ENCODE measurements around the gene CFAP157. TPM values are rescaled to one million over a fixed set of nuclear protein-coding genes. Genes with fewer than 3 reads are reported as not detected.

The CFAP157 gene
- total RNA-seq, 4 donors from 2014 or later = 0.90 to 1.2 TPM; not detected in 2

GRCh38 chr9:127746959-127747569 lies 40.3 kb downstream of the CFAP157 start:
- WGBS, 2 donors = 83 to 87% methylated on average over 14 to 15 of the region's 15 CpGs
- peaks cover 0 to 39% (median 0%) of the 10 kb centered on the region in 3 donors for H3K36me3 ChIP-seq
- H3K9me3 ChIP-seq = no peaks in the 10 kb centered on the region
- H3K27ac ChIP-seq = no peak overlapping the region
- H3K4me1 ChIP-seq = no peaks in the 10 kb centered on the region
- TF ChIP-seq POLR2A (IDR thresholded peaks at IDR 0.05) = no peak
- no peak for TF ChIP-seq EP300 (IDR thresholded peaks at IDR 0.05)
- TF ChIP-seq CTCF (IDR thresholded peaks at IDR 0.05) = no peak
- no peak overlapping the region for H3K4me3 ChIP-seq
- H3K27me3 ChIP-seq = no peaks in the 10 kb centered on the region
- DNase-seq (ENCODE audit: low spot score in 2 of 2) = no peak

- Histone ChIP-seq H3K4me3 (no peak overlapping the region), H3K36me3 (peaks cover 0 to 39% (median 0%) of the 10 kb centered on the region in 3 donors), H3K4me1 (peaks cover 0 to 3% (median 0%) of the 10 kb centered on the region in 4 donors), H3K27ac (no peak overlapping the region), H3K9me3 (no peaks in the 10 kb centered on the region), H3K27me3 (peaks cover 0 to 9% of the 10 kb centered on the region in 2 donors)
- DNase-seq (ENCODE audit: low spot score in 2 of 2) = no peak
- 90 to 95% methylated on average over 15 to 21 of the region's 26 CpGs for WGBS, 2 donors
- TF ChIP-seq EP300 (IDR thresholded peaks at IDR 0.05) (no peak), CTCF (IDR thresholded peaks at IDR 0.05) (no peak), POLR2A (IDR thresholded peaks at IDR 0.05) (no peak)
Observed at GRCh38 chr9:127749090-127749787, 42.5 kb downstream of the CFAP157 start.

- Histone ChIP-seq H3K27me3 (peaks cover 0 to 28% of the 10 kb centered on the region in 2 donors), H3K36me3 (peaks cover 0 to 34% (median 0%) of the 10 kb centered on the region in 3 donors), H3K27ac (no peak overlapping the region), H3K9me3 (no peaks in the 10 kb centered on the region), H3K4me3 (no peak overlapping the region), H3K4me1 (peaks cover 0 to 17% (median 0%) of the 10 kb centered on the region in 4 donors)
- WGBS, 2 donors = 43 to 45% methylated on average over 10 of the region's 10 CpGs
- no peak for DNase-seq (ENCODE audit: low spot score in 2 of 2)
- no peak for TF ChIP-seq CTCF (IDR thresholded peaks at IDR 0.05)
- no peak for TF ChIP-seq POLR2A (IDR thresholded peaks at IDR 0.05)
- no peak for TF ChIP-seq EP300 (IDR thresholded peaks at IDR 0.05)
Observed at GRCh38 chr9:127751269-127752054, 44.7 kb downstream of the CFAP157 start.

- Histone ChIP-seq H3K4me3 (no peak overlapping the region), H3K27me3 (peaks cover 0 to 38% of the 10 kb centered on the region in 2 donors), H3K36me3 (peaks cover 0 to 30% (median 0%) of the 10 kb centered on the region in 3 donors), H3K4me1 (peaks cover 0 to 17% (median 0%) of the 10 kb centered on the region in 4 donors), H3K9me3 (no peaks in the 10 kb centered on the region), H3K27ac (no peak overlapping the region)
- no peak for TF ChIP-seq EP300 (IDR thresholded peaks at IDR 0.05)
- no peak for TF ChIP-seq CTCF (IDR thresholded peaks at IDR 0.05)
- no peak for TF ChIP-seq POLR2A (IDR thresholded peaks at IDR 0.05)
- 71 to 77% methylated on average over 7 to 8 of the region's 8 CpGs for WGBS, 2 donors
- DNase-seq (ENCODE audit: low spot score in 2 of 2) = no peak
Observed at GRCh38 chr9:127753148-127753547, 46.4 kb downstream of the CFAP157 start.
